OCI-LY1 (cell line): Measurements from ENCODE around the gene MFSD2B.

Source experiments
- H2AFZ ChIP-seq: fragments of 200-600 bp; sonication (generic), shearing (Covaris generic); 2 replicates; pipeline ENCODE4 v1.6.0; 2014; ENCODE audit warnings: antibody characterized with exemption, mild to moderate bottlenecking, low read length
- H3F3A ChIP-seq: fragments of 200-600 bp; sonication (generic), shearing (Covaris generic); 2 replicates; pipeline ENCODE4 v1.6.0; 2014; ENCODE audit warnings: mild to moderate bottlenecking, antibody characterized with exemption, low read length, moderate library complexity; ENCODE audit not compliant: insufficient read depth
- H3K27ac ChIP-seq: fragments of 200-600 bp; sonication (generic); 2 replicates; pipeline ENCODE4 v1.5.1; 2014; ENCODE audit warnings: low read length, mixed run types, mild to moderate bottlenecking, low read depth; ENCODE audit not compliant: poor library complexity, severe bottlenecking
- H3K27me3 ChIP-seq: fragments of 200-600 bp; sonication (generic); 2 replicates; pipeline ENCODE4 v1.6.0; 2014; ENCODE audit warnings: antibody characterized with exemption, mild to moderate bottlenecking, low read length, moderate library complexity; ENCODE audit not compliant: insufficient read depth
- H3K36me3 ChIP-seq: fragments of 200-600 bp; sonication (generic); 2 replicates; pipeline ENCODE4 v1.6.1; 2014; ENCODE audit warnings: mild to moderate bottlenecking, antibody characterized with exemption, low read length, moderate library complexity, mixed read lengths; ENCODE audit not compliant: insufficient read depth
- H3K4me1 ChIP-seq: fragments of 200-600 bp; sonication (generic); 2 replicates; pipeline ENCODE4 v1.5.1; 2014; ENCODE audit warnings: mild to moderate bottlenecking, low read length, moderate library complexity; ENCODE audit not compliant: insufficient read depth, severe bottlenecking
- H3K4me2 ChIP-seq: fragments of 200-600 bp; sonication (generic), shearing (Covaris generic); 2 replicates; pipeline ENCODE4 v1.6.1; 2014; ENCODE audit warnings: low read length
- H3K4me3 ChIP-seq: fragments of 200-600 bp; sonication (generic); 2 replicates; pipeline ENCODE4 v1.5.1; 2014; ENCODE audit warnings: low read length, low read depth, mild to moderate bottlenecking, mixed read lengths; ENCODE audit not compliant: poor library complexity, severe bottlenecking
- H3K79me2 ChIP-seq: fragments of 200-600 bp; shearing (Covaris generic); 2 replicates; pipeline ENCODE4 v1.6.1; 2016; ENCODE audit warnings: mixed run types, low read length, mixed read lengths; ENCODE audit not compliant: insufficient read depth
- H3K9ac ChIP-seq: fragments of 200-600 bp; sonication (generic), shearing (Covaris generic); 2 replicates; pipeline ENCODE4 v1.6.1; 2014; ENCODE audit warnings: mild to moderate bottlenecking, low read length, mixed read lengths
- H3K9me2 ChIP-seq: fragments of 200-600 bp; sonication (generic), shearing (Covaris generic); 2 replicates; pipeline ENCODE4 v1.6.1; 2014; ENCODE audit warnings: low read depth, mild to moderate bottlenecking, low read length, mixed read lengths
- H3K9me3 ChIP-seq: fragments of 200-600 bp; shearing (Covaris generic); 2 replicates; pipeline ENCODE4 v1.6.1; 2014; ENCODE audit warnings: low read length, mixed read lengths
- H4K20me1 ChIP-seq: fragments of 200-600 bp; sonication (generic), shearing (Covaris generic); 2 replicates; pipeline ENCODE4 v1.6.0; 2016; ENCODE audit warnings: mild to moderate bottlenecking, low read length; ENCODE audit not compliant: insufficient read depth
- EZH2 ChIP-seq: fragments of 200-600 bp; sonication (generic), shearing (Covaris generic); IDR thresholded peaks from 2 replicates; pipeline ENCODE4 v1.8.0; 2017; ENCODE audit warnings: borderline replicate concordance, mixed run types, mild to moderate bottlenecking, antibody characterized with exemption, low read length, moderate library complexity, mixed read lengths
- TF ChIP-seq, protein P1 (sequence below): fragments of 200-600 bp; sonication (generic), shearing (Covaris generic); IDR thresholded peaks from 2 replicates; pipeline ENCODE4 v1.5.1; 2017; ENCODE audit warnings: mild to moderate bottlenecking, antibody characterized with exemption, low read length, moderate library complexity, mixed read lengths

The MFSD2B gene

DNA sequence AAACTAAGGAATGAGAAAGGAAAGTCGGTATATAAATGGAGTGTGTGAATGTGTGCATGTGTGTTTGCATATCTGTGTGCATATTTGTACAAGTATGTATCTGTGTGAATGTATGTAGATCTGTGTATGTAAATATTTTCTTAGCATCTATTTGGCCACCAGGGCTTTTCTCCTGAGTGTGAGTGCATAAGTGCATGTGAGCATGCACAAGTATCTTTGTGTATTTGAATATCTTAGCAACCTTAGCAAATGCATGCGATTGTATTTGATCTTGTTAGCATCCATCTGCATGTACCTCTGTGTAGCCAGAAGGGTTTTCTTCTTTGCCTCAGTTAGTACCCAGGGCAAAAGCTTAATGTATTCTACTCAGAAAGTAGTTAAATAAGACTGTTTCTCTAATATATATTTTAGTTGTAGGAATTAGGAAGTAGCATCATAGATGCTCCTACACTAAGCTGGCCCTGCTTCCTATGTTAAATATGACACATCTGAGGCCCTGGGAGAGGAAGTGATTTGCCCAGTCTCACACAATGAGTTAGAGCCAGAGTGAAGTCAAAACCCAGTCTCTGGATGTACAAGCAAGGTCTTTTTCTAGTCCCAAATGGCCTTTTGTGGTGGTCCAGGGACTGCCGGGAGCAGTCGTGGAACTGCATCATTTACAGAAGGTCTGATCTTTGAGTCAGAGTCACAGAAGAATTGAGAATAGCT lies 48.8 kb downstream of the MFSD2B start:
- H3K9ac ChIP-seq, result no peak overlapping the region
- H4K20me1 ChIP-seq, result no peaks in the 10 kb centered on the region
- H2AFZ ChIP-seq, result no peak overlapping the region
- no peaks in the 10 kb centered on the region for H3K79me2 ChIP-seq
- no peaks in the 10 kb centered on the region for H3K4me1 ChIP-seq
- H3K27ac ChIP-seq, result no peak overlapping the region
- no peaks in the 10 kb centered on the region for H3F3A ChIP-seq
- no peaks in the 10 kb centered on the region for H3K9me2 ChIP-seq
- H3K4me2 ChIP-seq, result no peak overlapping the region
- no peak overlapping the region for H3K4me3 ChIP-seq
- no peaks in the 10 kb centered on the region; the same call in 1 of the 2 replicates for H3K36me3 ChIP-seq
- H3K9me3 ChIP-seq, result no peaks in the 10 kb centered on the region
- H3K27me3 ChIP-seq, result no peaks in the 10 kb centered on the region
- TF ChIP-seq, protein P1, sequence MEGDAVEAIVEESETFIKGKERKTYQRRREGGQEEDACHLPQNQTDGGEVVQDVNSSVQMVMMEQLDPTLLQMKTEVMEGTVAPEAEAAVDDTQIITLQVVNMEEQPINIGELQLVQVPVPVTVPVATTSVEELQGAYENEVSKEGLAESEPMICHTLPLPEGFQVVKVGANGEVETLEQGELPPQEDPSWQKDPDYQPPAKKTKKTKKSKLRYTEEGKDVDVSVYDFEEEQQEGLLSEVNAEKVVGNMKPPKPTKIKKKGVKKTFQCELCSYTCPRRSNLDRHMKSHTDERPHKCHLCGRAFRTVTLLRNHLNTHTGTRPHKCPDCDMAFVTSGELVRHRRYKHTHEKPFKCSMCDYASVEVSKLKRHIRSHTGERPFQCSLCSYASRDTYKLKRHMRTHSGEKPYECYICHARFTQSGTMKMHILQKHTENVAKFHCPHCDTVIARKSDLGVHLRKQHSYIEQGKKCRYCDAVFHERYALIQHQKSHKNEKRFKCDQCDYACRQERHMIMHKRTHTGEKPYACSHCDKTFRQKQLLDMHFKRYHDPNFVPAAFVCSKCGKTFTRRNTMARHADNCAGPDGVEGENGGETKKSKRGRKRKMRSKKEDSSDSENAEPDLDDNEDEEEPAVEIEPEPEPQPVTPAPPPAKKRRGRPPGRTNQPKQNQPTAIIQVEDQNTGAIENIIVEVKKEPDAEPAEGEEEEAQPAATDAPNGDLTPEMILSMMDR, result no peak
- no peak for TF ChIP-seq EZH2

DNA sequence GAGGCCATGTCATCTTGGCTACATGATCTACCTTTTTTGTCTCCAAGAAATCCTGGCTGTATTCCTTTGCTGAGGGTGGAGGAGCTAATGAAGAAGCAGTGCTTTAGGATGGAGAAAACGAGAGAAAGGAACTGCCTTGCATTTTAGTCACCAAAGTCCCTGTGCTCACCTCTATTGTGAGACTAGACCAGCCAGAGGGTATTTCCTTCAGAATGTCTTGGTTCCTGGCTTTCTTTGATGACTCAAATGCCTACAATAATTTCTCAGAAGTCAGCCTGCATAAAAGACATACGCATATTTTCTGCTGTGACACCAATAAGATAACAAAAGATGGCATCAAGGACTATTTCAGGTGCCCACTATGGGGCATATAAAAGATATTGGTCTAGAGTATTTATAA lies 55.5 kb downstream of the MFSD2B start:
- Histone ChIP-seq H3K4me2 (no peak overlapping the region), H3K9me3 (no peaks in the 10 kb centered on the region), H3K9ac (no peak overlapping the region), H3K27ac (no peak overlapping the region), H3K4me1 (no peaks in the 10 kb centered on the region), H3K4me3 (no peak overlapping the region), H3K79me2 (no peaks in the 10 kb centered on the region), H2AFZ (no peak overlapping the region), H3K9me2 (no peaks in the 10 kb centered on the region), H3K36me3 (peaks cover 43% of the 10 kb centered on the region), H3F3A (no peaks in the 10 kb centered on the region), H3K27me3 (no peaks in the 10 kb centered on the region), H4K20me1 (no peaks in the 10 kb centered on the region)
- no peak for TF ChIP-seq EZH2
- TF ChIP-seq, protein P1, result no peak

DNA sequence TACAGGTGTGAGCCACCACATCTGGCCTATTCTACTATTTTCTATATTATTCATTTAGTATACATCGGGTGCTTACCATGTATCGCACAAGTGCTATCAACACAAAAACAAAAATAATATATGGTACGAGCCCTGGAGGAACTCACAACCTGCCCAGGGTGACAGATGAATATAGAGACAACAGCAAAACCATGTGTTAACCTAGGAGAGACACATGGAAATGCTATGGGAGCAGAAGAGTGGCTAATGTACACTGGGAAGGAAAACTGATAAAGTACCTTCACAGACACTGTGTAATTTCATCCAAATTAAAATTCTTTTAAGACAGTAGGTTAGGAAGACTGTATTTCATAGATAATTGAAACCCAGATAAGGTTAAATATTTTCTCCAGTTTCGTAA lies 62.4 kb downstream of the MFSD2B start:
- no peaks in the 10 kb centered on the region for H3K9me2 ChIP-seq
- H3K4me3 ChIP-seq, result no peak overlapping the region
- H4K20me1 ChIP-seq, result no peaks in the 10 kb centered on the region
- H3K4me2 ChIP-seq, result no peak overlapping the region
- no peak overlapping the region for H3K9ac ChIP-seq
- H3K36me3 ChIP-seq, result peaks cover 51% of the 10 kb centered on the region
- TF ChIP-seq EZH2, result no peak
- TF ChIP-seq, protein P1, result no peak
- no peaks in the 10 kb centered on the region for H3F3A ChIP-seq
- H3K79me2 ChIP-seq, result peaks cover 10% of the 10 kb centered on the region
- H3K9me3 ChIP-seq, result no peaks in the 10 kb centered on the region
- no peak overlapping the region for H3K27ac ChIP-seq
- no peak overlapping the region for H2AFZ ChIP-seq
- peaks cover 14% of the 10 kb centered on the region for H3K4me1 ChIP-seq
- H3K27me3 ChIP-seq, result no peaks in the 10 kb centered on the region
